WERI-Rb-1 (cell line): ENCODE results near the gene NRAP.

Experiments
- DNase-seq: peaks from one replicate; pipeline ENCODE4 v3.0.0-alpha.2; 2020
- H3K27ac ChIP-seq: fragments of 250-450 bp; sonication (Bioruptor Pico); 2 replicates; pipeline ENCODE4 v1.5.1; 2020; ENCODE audit warnings: mild to moderate bottlenecking, moderate library complexity
- H3K27me3 ChIP-seq: fragments of 250-450 bp; sonication (Bioruptor Pico); 2 replicates; pipeline ENCODE4 v1.5.1; 2021; ENCODE audit warnings: mild to moderate bottlenecking, low read depth, moderate library complexity; ENCODE audit not compliant: insufficient read depth, severe bottlenecking
- H3K36me3 ChIP-seq: fragments of 250-450 bp; sonication (Bioruptor Pico); 2 replicates; pipeline ENCODE4 v1.5.1; 2020; ENCODE audit warnings: mild to moderate bottlenecking, moderate library complexity
- H3K4me3 ChIP-seq: 2 replicates; pipeline ENCODE4 v1.5.1; 2011; ENCODE audit warnings: low read depth, mild to moderate bottlenecking, control low read depth, low read length
- H3K9me3 ChIP-seq: fragments of 250-450 bp; sonication (Bioruptor Pico); 2 replicates; pipeline ENCODE4 v1.5.1; 2021; ENCODE audit warnings: mild to moderate bottlenecking, moderate library complexity; ENCODE audit not compliant: severe bottlenecking
- CTCF ChIP-seq: IDR thresholded peaks from 2 replicates; pipeline ENCODE4 v1.5.1; 2011; ENCODE audit warnings: low read depth, mild to moderate bottlenecking, control low read depth, inconsistent platforms, low read length

Gene NRAP

GRCh38 chr10:113689574-113689973 lies 25.7 kb upstream of the NRAP start:
- no peaks in the 10 kb centered on the region for H3K36me3 ChIP-seq

GRCh38 chr10:113689057-113689456 lies 25.2 kb upstream of the NRAP start:
- H3K27me3 ChIP-seq: no peaks in the 10 kb centered on the region
- H3K4me3 ChIP-seq: no peak overlapping the region
- H3K27ac ChIP-seq: no peak overlapping the region
- peaks cover 16% of the 10 kb centered on the region for H3K9me3 ChIP-seq
- TF ChIP-seq CTCF: no peak
- H3K36me3 ChIP-seq: no peaks in the 10 kb centered on the region
- DNase-seq: no peak

More at GRCh38 chr10:113689574-113689973, 25.7 kb upstream of the NRAP start:
- Histone ChIP-seq H3K27me3 (no peaks in the 10 kb centered on the region), H3K9me3 (peaks cover 16% of the 10 kb centered on the region), H3K27ac (no peak overlapping the region), H3K4me3 (no peak overlapping the region)
- TF ChIP-seq CTCF: no peak
- DNase-seq: no peak

- DNase-seq: no peak
- Histone ChIP-seq H3K4me3 (no peak overlapping the region), H3K9me3 (peaks cover 4% of the 10 kb centered on the region), H3K36me3 (no peaks in the 10 kb centered on the region), H3K27ac (no peak overlapping the region), H3K27me3 (no peaks in the 10 kb centered on the region)
- TF ChIP-seq CTCF: no peak
These were observed 23.2 kb upstream of the NRAP start for GRCh38 chr10:113687037-113687436.

- peaks cover 4% of the 10 kb centered on the region for H3K9me3 ChIP-seq
- H3K27ac ChIP-seq: no peak overlapping the region
- H3K4me3 ChIP-seq: no peak overlapping the region
- no peaks in the 10 kb centered on the region for H3K36me3 ChIP-seq
- no peak for TF ChIP-seq CTCF
- H3K27me3 ChIP-seq: no peaks in the 10 kb centered on the region
- DNase-seq: no peak
These were observed 22.2 kb upstream of the NRAP start for GRCh38 chr10:113686028-113686427.

- Histone ChIP-seq H3K27me3 (no peaks in the 10 kb centered on the region), H3K9me3 (peaks cover 4% of the 10 kb centered on the region), H3K36me3 (no peaks in the 10 kb centered on the region), H3K4me3 (no peak overlapping the region), H3K27ac (no peak overlapping the region)
- TF ChIP-seq CTCF: no peak
- no peak for DNase-seq
These were observed 19.5 kb upstream of the NRAP start for GRCh38 chr10:113683300-113683699.
